ENCODE measurements around the gene FNBP1. TPM values are rescaled to one million over a fixed set of nuclear protein-coding genes. Genes with fewer than 3 reads are reported as not detected.
"Not testable (repeated sequence)": the region's sequence is repeated elsewhere in the genome, so short reads cannot be mapped to it uniquely, and the experiment has no call there.

Gene FNBP1
- total RNA-seq, 1 donor, result 41.9 TPM

DNA sequence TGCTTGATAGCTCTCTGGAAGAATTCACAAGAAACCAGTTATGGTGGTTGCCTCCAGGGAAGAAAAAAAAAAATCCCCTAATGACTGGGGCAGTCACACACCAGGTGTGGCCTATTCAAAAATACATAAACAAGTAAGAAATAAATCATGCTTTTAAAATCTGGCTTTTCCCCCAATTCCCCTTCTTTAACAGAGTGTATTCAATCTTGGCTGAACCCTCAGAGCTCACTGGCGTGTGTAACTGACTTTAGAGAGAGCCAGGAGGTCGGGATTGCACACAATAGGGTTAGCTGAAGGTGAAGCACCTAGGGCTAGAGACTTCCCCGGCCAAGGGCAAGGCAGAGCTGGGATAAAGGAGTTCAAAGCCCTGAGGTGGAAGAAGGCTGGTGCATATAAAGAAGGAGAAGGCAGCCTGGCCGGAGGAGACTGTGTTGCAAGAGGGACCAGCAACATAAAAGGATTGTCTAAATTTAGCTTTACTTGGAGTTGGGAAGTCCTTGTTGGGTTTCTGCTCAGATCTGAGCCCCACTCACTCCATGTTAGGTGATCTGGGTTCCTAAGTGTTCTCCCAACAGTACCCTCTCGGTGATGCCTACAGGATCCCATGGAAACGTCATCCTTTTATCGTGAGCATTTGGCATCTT lies 19.7 kb downstream of the FNBP1 start:
- H3K4me3 ChIP-seq (ENCODE audit: low read depth, low read length), result no peak overlapping the region
- TF ChIP-seq, protein P1, sequence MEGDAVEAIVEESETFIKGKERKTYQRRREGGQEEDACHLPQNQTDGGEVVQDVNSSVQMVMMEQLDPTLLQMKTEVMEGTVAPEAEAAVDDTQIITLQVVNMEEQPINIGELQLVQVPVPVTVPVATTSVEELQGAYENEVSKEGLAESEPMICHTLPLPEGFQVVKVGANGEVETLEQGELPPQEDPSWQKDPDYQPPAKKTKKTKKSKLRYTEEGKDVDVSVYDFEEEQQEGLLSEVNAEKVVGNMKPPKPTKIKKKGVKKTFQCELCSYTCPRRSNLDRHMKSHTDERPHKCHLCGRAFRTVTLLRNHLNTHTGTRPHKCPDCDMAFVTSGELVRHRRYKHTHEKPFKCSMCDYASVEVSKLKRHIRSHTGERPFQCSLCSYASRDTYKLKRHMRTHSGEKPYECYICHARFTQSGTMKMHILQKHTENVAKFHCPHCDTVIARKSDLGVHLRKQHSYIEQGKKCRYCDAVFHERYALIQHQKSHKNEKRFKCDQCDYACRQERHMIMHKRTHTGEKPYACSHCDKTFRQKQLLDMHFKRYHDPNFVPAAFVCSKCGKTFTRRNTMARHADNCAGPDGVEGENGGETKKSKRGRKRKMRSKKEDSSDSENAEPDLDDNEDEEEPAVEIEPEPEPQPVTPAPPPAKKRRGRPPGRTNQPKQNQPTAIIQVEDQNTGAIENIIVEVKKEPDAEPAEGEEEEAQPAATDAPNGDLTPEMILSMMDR (IDR thresholded peaks at IDR 0.05; ENCODE audit: insufficient read depth, low read depth, low read length), result no peak
- no peak for DNase-seq (ENCODE audit: low read depth)

DNA sequence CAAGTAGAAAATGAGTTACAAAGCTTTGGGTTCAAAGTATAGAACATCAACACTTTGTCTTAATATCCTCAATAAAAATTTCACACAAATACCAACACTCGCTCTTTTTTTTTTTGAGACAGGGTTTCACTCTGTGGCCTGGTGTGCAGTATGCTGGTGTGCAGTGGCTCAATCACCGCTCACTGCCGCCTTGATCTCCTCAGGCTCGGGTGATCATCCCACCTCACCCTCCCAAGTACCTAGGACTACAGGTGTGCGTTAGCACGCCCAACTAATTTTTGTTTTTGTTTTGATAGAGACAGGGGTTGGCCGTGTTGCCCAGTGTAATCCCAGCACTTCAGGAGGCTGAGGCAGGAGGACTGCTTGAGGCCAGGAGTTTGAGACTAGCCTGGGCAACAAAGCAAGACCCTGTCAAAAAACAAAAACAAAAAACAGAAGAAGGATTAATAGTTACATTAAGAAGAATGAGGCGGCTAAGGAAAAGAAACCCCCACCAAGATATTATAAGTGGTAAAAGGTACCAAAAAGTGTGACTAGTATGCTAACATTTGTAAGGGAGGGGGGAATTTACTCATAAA lies 20.3 kb downstream of the FNBP1 start:
- TF ChIP-seq, protein P1 (IDR thresholded peaks at IDR 0.05; ENCODE audit: insufficient read depth, low read depth, low read length), result no peak
- no peak overlapping the region for H3K4me3 ChIP-seq (ENCODE audit: low read depth, low read length)

DNA sequence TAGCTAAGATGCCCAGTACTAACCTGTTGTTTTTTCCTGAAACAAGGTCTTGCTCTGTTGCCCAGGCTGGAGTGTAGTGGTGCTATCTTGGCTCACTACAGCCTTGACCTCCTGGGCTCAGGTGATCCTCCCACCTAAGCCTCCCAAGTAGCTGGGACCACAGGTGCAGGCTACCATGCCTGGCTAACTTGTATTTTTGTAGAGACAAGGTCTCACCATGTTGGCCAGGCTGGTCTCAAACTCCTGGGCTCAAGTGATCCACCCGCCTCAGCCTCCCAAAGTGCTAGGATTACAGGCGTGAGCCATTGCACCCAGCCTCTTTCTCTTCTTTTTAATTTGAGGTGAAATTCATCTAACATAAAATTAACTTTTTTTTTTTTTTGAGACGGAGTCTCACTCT lies 21.1 kb downstream of the FNBP1 start:
- DNase-seq (ENCODE audit: low read depth), result not testable (repeated sequence)

More for the DNA sequence above, 20.3 kb downstream of the FNBP1 start:
- DNase-seq (ENCODE audit: low read depth), result no peak

DNA sequence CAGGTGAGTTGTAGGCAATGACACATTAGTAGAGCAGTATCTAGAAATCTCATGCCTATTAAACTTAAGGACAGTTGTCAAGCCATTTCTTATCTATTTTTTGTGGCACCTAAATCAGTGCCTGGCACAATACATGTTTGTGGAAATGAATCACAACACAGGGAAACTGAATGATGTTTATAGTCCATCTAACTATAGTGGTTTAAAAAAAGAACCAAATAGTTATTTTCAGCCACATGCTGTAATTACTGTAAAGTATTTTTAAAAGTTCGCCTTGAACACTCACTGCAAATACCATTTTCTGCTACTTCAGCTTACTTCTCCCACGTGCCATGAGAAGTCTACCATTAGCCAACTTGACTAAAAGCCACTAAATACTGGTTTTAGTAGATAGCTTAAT lies 21.9 kb downstream of the FNBP1 start:
- no peak overlapping the region for H3K4me3 ChIP-seq (ENCODE audit: low read depth, low read length)
- no peak for DNase-seq (ENCODE audit: low read depth)
- TF ChIP-seq, protein P1 (IDR thresholded peaks at IDR 0.05; ENCODE audit: insufficient read depth, low read depth, low read length), result no peak

More for the DNA sequence above, 21.1 kb downstream of the FNBP1 start:
- H3K4me3 ChIP-seq (ENCODE audit: low read depth, low read length), result not testable (repeated sequence)

DNA sequence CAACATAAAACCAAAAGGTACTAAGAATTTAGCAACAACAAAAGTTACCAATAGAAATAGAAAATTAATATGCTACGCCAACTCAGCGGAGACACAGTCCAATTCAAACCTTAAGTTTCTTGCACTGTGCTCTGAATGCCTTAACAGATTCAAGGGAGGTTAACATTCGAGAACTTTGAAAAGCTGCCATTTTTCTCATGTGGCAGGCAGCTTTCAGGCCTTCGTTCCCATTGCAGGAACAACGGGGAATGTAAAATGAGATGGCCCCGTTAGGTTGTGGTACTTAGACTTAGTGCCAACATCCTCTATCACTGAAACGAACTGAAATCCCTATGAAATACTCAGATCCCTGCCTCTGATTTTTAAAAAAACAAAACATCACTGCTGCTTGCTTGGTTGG lies 22.4 kb downstream of the FNBP1 start:
- H3K4me3 ChIP-seq (ENCODE audit: low read depth, low read length), result no peak overlapping the region
- TF ChIP-seq, protein P1 (IDR thresholded peaks at IDR 0.05; ENCODE audit: insufficient read depth, low read depth, low read length), result no peak
- no peak for DNase-seq (ENCODE audit: low read depth)

DNA sequence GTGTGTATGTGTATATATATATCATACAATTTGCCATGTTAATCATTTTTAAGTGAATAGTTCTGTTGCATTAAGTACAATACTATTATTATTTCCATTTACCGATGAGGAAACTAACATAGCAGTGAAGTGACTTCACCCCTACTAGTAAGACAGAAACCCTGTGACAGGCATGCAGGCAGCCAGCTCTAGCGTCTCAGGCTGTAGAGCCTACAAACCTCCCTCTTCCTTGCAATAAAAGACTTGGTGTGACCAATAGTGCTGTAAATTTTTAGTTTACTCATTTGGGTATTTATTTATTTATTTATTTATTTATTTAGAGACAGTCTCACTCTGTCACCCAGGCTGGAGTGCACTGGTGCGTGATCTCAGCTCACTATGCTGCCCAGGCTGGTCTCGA lies 24.7 kb downstream of the FNBP1 start:
- no peak for DNase-seq (ENCODE audit: low read depth)
- TF ChIP-seq, protein P1 (IDR thresholded peaks at IDR 0.05; ENCODE audit: insufficient read depth, low read depth, low read length), result no peak
- H3K4me3 ChIP-seq (ENCODE audit: low read depth, low read length), result no peak overlapping the region

DNA sequence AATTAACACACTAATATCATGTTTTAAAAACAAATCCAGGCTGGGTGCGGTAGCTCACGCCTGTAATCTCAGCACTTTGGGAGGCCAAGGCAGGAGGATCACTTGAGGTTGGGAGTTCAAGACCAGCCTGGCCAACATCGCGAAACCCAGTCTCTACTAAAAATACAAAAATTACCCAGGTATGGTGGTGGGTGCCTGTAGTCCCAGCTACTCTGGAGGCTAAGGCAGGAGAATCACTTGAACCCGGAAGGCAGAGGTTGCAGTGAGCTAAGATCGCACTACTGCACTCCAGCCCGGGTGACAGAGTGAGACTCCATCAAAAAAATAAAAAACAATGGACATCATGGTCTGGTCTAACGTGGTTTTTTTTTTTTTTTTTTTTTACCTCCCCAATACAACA lies 25.5 kb downstream of the FNBP1 start:
- not testable (repeated sequence) for DNase-seq (ENCODE audit: low read depth); H3K4me3 ChIP-seq (ENCODE audit: low read depth, low read length)

DNA sequence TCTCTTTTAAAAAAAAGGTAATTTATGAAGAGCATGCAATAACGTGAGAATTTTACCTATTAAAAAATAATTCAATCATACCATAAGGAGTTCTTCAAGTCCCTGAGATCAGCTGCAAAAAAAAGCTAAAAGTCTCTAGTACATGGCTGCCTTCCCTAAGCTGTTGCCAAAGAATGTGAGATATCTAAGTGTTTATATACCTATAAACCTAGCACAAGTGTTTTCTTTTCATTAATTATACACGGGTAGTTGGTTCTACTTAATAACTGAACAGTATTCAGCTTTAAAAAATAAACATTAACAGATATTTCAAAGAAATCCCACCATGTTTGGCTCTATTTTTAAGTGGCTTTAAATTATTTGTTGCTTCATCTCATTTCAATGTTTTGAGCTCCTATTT lies 25.9 kb downstream of the FNBP1 start:
- no peak overlapping the region for H3K4me3 ChIP-seq (ENCODE audit: low read depth, low read length)
- DNase-seq (ENCODE audit: low read depth), result peak; percentile 49
- TF ChIP-seq, protein P1 (IDR thresholded peaks at IDR 0.05; ENCODE audit: insufficient read depth, low read depth, low read length), result no peak

Measured in fibroblast of villous mesenchyme (primary cell).